ENCODE measurements around the gene NFASC. TPM values are rescaled to one million over a fixed set of nuclear protein-coding genes. Genes with fewer than 3 reads are reported as not detected.

The NFASC gene
- total RNA-seq, 1 experiment from 2014 or later, result 0.03 TPM

GRCh38 chr1:205016584-205016983 lies 145.9 kb downstream of the NFASC start:
- H3K27me3 ChIP-seq (replicated peaks), result peaks cover 61% of the 10 kb centered on the region

GRCh38 chr1:205017001-205017400 lies 146.3 kb downstream of the NFASC start:
- H3K9me3 ChIP-seq (replicated peaks), result no peaks in the 10 kb centered on the region
- DNase-seq (ENCODE audit: low read depth in 1 of 2, low spot score in 2 of 2), result no peak
- H3K4me1 ChIP-seq (replicated peaks), result no peaks in the 10 kb centered on the region
- no peak overlapping the region for H3K4me3 ChIP-seq
- H3K27me3 ChIP-seq (replicated peaks), result peaks cover 60% of the 10 kb centered on the region
- H3K27ac ChIP-seq, result no peak overlapping the region
- no peaks in the 10 kb centered on the region for H3K36me3 ChIP-seq

More at GRCh38 chr1:205016584-205016983, 145.9 kb downstream of the NFASC start:
- no peak for DNase-seq (ENCODE audit: low read depth in 1 of 2, low spot score in 2 of 2)
- no peaks in the 10 kb centered on the region for H3K9me3 ChIP-seq (replicated peaks)
- no peaks in the 10 kb centered on the region for H3K4me1 ChIP-seq (replicated peaks)
- no peaks in the 10 kb centered on the region for H3K36me3 ChIP-seq
- H3K4me3 ChIP-seq, result no peak overlapping the region
- no peak overlapping the region for H3K27ac ChIP-seq

DNA sequence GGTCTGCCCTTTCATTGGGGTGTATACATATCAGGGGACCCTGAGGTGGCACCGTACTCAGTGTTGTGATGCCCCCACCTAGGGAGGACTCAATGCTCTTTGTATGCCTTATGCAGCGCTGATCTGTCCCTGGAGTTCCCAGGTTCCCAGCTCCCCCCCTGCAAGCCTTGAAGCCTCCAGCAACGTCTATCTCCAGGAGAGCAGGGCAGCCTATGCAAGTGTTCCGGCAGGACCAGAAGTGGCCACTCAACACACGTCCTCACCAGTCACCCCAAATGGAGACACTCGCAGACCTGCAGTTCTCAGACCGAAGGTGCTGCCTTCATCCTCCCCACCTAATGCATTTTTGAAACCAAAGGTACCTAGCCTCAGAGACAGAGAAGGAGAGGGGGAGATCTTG lies 147.1 kb downstream of the NFASC start:
- Histone ChIP-seq H3K36me3 (no peaks in the 10 kb centered on the region), H3K4me1 (replicated peaks) (no peaks in the 10 kb centered on the region), H3K27me3 (replicated peaks) (peaks cover 64% of the 10 kb centered on the region), H3K27ac (no peak overlapping the region), H3K4me3 (no peak overlapping the region), H3K9me3 (replicated peaks) (no peaks in the 10 kb centered on the region)
- no peak for DNase-seq (ENCODE audit: low read depth in 1 of 2, low spot score in 2 of 2)

DNA sequence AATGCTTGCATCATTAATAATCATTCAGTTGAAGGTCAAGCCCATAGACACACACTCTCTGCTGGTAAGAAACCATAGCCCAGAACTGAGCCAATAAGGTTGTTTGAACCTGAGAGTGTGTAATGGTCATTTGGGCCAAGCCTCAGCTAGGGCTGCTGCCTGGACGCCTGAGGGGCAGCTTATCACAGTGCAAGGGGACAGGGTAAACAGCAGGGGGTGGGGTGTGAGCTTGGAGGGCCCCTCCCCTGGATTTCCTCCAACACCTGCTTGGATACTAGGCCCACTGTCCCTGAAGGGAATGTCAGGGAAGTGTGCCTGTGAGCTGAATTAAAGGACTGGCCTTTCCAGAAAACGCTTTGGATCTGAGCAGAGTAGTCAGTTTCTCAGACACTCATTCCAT lies 147.7 kb downstream of the NFASC start:
- no peak for DNase-seq (ENCODE audit: low read depth in 1 of 2, low spot score in 2 of 2)
- no peak overlapping the region for H3K27ac ChIP-seq
- no peaks in the 10 kb centered on the region for H3K9me3 ChIP-seq (replicated peaks)
- H3K4me3 ChIP-seq, result no peak overlapping the region
- no peaks in the 10 kb centered on the region for H3K36me3 ChIP-seq
- H3K27me3 ChIP-seq (replicated peaks), result peaks cover 60% of the 10 kb centered on the region
- H3K4me1 ChIP-seq (replicated peaks), result no peaks in the 10 kb centered on the region

DNA sequence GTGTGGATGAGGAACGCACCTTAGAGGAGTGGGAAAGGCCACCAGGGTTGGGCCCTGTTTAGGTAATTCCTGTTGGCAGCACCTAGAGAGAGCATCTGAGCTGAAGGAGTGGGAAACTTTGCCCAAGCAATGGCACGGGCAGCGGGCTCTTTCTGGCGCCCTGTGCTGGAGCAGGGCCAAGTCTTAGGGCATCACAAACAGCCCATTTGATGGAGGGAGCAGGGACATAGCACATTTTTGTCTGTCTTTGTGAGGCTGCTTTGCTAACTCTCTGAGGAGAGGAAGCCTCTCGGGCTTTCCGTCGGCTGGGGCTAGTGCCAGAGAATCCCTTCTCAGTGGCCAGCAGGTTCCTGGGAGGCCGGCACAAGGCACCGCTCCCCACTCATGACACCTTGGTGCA lies 149.8 kb downstream of the NFASC start:
- Histone ChIP-seq H3K4me1 (replicated peaks) (no peaks in the 10 kb centered on the region), H3K27ac (no peak overlapping the region), H3K4me3 (no peak overlapping the region), H3K36me3 (no peaks in the 10 kb centered on the region), H3K9me3 (replicated peaks) (no peaks in the 10 kb centered on the region), H3K27me3 (replicated peaks) (peaks cover 54% of the 10 kb centered on the region)
- DNase-seq (ENCODE audit: low read depth in 1 of 2, low spot score in 2 of 2), result no peak

- H3K4me1 ChIP-seq (replicated peaks), result no peaks in the 10 kb centered on the region
- no peaks in the 10 kb centered on the region for H3K9me3 ChIP-seq (replicated peaks)
- H3K36me3 ChIP-seq, result no peaks in the 10 kb centered on the region
- H3K4me3 ChIP-seq, result no peak overlapping the region
- H3K27me3 ChIP-seq (replicated peaks), result peaks cover 52% of the 10 kb centered on the region
- DNase-seq (ENCODE audit: low read depth in 1 of 2, low spot score in 2 of 2), result no peak
- H3K27ac ChIP-seq, result no peak overlapping the region
These were observed 154.0 kb downstream of the NFASC start for GRCh38 chr1:205024679-205025078.

- H3K9me3 ChIP-seq (replicated peaks), result no peaks in the 10 kb centered on the region
- peaks cover 51% of the 10 kb centered on the region for H3K27me3 ChIP-seq (replicated peaks)
- no peaks in the 10 kb centered on the region for H3K36me3 ChIP-seq
- DNase-seq (ENCODE audit: low read depth in 1 of 2, low spot score in 2 of 2), result no peak
- no peaks in the 10 kb centered on the region for H3K4me1 ChIP-seq (replicated peaks)
- H3K27ac ChIP-seq, result no peak overlapping the region
- H3K4me3 ChIP-seq, result no peak overlapping the region
These were observed 154.6 kb downstream of the NFASC start for GRCh38 chr1:205025239-205025638.

- H3K27ac ChIP-seq, result no peak overlapping the region
- H3K9me3 ChIP-seq (replicated peaks), result no peaks in the 10 kb centered on the region
- no peak overlapping the region for H3K4me3 ChIP-seq
- H3K4me1 ChIP-seq (replicated peaks), result no peaks in the 10 kb centered on the region
- DNase-seq (ENCODE audit: low read depth in 1 of 2, low spot score in 2 of 2), result no peak
- H3K27me3 ChIP-seq (replicated peaks), result peaks cover 52% of the 10 kb centered on the region
- H3K36me3 ChIP-seq, result no peaks in the 10 kb centered on the region
These were observed 155.5 kb downstream of the NFASC start for GRCh38 chr1:205026181-205026580.

DNA sequence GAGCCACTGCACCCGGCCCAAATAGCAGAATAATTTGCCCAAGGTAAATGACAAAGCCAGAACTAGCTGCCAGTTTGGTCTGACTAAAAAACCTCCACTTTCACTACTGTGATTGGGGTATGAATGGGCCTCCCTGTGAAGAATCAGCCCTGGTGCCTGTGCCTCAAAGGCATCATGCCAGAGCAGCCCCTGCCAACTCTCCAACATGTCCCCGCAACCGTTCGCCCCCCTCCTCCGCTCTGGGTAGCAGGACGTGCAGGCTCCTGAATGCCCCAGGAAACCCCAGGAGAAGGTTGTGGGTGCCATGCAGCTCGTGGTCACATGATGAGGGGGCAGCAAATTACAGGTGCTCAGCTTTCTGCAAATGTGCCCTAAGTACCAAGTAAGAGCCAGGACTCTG lies 157.7 kb downstream of the NFASC start:
- Histone ChIP-seq H3K4me3 (no peak overlapping the region), H3K36me3 (no peaks in the 10 kb centered on the region), H3K4me1 (replicated peaks) (no peaks in the 10 kb centered on the region), H3K27me3 (replicated peaks) (peaks cover 45% of the 10 kb centered on the region), H3K9me3 (replicated peaks) (no peaks in the 10 kb centered on the region), H3K27ac (no peak overlapping the region)
- no peak for DNase-seq (ENCODE audit: low read depth in 1 of 2, low spot score in 2 of 2)

DNA sequence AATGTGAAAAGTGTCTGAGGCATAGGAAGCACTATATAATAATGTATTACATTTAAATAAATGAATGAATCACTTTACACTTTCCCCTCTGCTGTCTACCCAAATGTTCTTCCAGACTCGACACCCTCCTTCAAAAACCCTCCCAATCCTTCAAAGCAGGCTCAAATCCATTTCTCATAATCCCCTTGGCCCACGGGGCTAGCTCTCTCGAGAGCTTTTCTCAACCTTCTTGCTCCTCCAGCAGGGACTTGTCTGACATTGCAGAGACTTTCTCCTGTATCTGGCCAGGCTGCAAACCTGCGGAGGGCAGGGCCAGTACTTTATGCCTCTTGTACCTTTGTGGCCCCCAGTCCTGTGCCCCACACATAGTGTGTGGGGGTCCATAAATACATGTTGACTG lies 158.3 kb downstream of the NFASC start:
- Histone ChIP-seq H3K36me3 (no peaks in the 10 kb centered on the region), H3K27ac (no peak overlapping the region), H3K4me3 (no peak overlapping the region), H3K4me1 (replicated peaks) (no peaks in the 10 kb centered on the region), H3K27me3 (replicated peaks) (peaks cover 48% of the 10 kb centered on the region), H3K9me3 (replicated peaks) (no peaks in the 10 kb centered on the region)
- no peak for DNase-seq (ENCODE audit: low read depth in 1 of 2, low spot score in 2 of 2)

DNA sequence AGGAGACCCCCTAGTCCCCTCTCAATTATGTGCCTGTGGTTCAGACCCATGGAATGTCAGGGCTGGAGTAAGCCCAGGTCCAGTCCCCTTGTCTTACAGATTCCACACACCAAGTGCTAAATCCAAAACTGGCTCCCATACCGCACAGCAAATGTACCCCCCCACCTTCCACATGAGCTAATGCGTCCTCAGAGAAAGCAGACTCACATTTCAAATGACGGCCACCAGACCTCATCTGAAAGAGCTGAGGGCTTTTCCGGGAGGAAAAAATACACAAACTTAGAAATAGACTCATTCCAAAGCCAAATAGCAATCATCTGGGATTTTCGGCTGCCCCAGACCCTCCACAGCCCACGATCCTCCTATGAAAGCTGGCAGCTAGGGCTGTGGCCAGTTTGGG lies 159.6 kb downstream of the NFASC start:
- no peak for DNase-seq (ENCODE audit: low read depth in 1 of 2, low spot score in 2 of 2)
- Histone ChIP-seq H3K9me3 (replicated peaks) (no peaks in the 10 kb centered on the region), H3K27ac (no peak overlapping the region), H3K4me1 (replicated peaks) (no peaks in the 10 kb centered on the region), H3K36me3 (no peaks in the 10 kb centered on the region), H3K4me3 (no peak overlapping the region), H3K27me3 (replicated peaks) (peaks cover 41% of the 10 kb centered on the region)

DNA sequence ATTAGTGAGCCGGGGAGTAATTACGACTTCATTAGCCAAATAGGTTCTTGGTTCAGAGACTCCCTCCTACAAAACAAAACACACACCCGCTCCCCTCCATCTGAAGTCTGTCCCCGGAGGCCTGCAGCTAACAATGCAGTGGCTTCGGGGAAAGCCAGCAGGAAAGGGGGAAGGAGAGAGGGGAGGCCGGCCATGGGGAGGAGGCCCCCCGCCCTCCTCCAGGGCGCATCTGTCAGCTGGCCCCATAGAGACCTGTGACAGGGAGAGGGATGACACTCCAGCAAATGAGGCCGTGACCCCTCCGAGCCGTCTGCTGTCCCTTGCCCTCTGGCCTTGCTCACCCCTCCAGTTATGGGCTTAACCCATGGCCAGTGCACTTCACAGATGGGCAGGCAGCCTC lies 160.2 kb downstream of the NFASC start:
- no peaks in the 10 kb centered on the region for H3K4me1 ChIP-seq (replicated peaks)
- H3K36me3 ChIP-seq, result no peaks in the 10 kb centered on the region
- H3K27me3 ChIP-seq (replicated peaks), result peaks cover 41% of the 10 kb centered on the region
- no peaks in the 10 kb centered on the region for H3K9me3 ChIP-seq (replicated peaks)
- DNase-seq (ENCODE audit: low read depth in 1 of 2, low spot score in 2 of 2), result no peak
- H3K4me3 ChIP-seq, result no peak overlapping the region
- H3K27ac ChIP-seq, result no peak overlapping the region

DNA sequence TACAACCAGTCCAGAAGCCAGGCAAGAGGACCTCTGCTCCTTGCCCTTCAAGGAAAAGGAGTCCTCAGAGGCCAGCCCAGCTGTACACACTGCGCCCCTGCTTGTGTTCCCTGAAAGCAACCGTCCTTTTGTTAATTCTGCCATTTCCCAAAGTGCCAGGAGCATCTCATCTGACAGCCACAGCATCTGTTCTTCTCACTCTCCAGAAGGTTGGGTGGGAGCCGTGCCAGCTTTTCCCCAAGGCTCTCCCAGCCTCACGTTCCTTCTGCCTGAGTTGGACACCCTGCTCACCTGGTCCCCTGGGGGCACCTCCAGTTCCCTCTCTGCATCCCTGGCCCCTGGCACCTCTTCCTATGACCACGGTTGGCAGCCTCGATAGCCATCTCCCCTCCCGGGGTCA lies 161.8 kb downstream of the NFASC start:
- no peaks in the 10 kb centered on the region for H3K36me3 ChIP-seq
- no peak overlapping the region for H3K4me3 ChIP-seq
- H3K27me3 ChIP-seq (replicated peaks), result peaks cover 41% of the 10 kb centered on the region
- no peak overlapping the region for H3K27ac ChIP-seq
- no peak for DNase-seq (ENCODE audit: low read depth in 1 of 2, low spot score in 2 of 2)
- no peaks in the 10 kb centered on the region for H3K4me1 ChIP-seq (replicated peaks)
- H3K9me3 ChIP-seq (replicated peaks), result no peaks in the 10 kb centered on the region

DNA sequence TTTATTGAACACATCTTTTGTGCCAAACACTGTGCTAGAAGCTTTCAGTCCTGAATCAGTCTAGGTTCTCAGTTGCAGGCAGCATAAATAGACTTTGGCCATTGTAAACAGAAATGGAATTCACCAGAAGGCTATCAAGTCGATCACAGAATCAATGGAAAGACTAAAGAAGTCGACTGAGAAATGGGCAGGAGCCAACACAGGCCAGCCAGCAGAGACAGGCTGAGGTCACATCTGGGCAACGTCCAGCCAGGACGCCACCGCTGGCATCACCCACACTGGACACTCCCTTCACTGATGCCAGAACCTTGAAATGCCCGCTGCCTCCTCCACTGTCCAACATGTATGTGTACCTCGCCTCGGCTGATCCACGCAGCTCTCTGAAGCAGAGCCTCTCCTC lies 166.9 kb downstream of the NFASC start:
- Histone ChIP-seq H3K27me3 (replicated peaks) (peaks cover 20% of the 10 kb centered on the region), H3K4me3 (no peak overlapping the region), H3K36me3 (no peaks in the 10 kb centered on the region), H3K4me1 (replicated peaks) (no peaks in the 10 kb centered on the region), H3K27ac (no peak overlapping the region), H3K9me3 (replicated peaks) (no peaks in the 10 kb centered on the region)
- no peak for DNase-seq (ENCODE audit: low read depth in 1 of 2, low spot score in 2 of 2)

- no peak for DNase-seq (ENCODE audit: low read depth in 1 of 2, low spot score in 2 of 2)
- H3K27ac ChIP-seq, result no peak overlapping the region
- no peaks in the 10 kb centered on the region for H3K9me3 ChIP-seq (replicated peaks)
- no peaks in the 10 kb centered on the region for H3K36me3 ChIP-seq
- peaks cover 17% of the 10 kb centered on the region for H3K27me3 ChIP-seq (replicated peaks)
- no peaks in the 10 kb centered on the region for H3K4me1 ChIP-seq (replicated peaks)
- H3K4me3 ChIP-seq, result no peak overlapping the region
These were observed 167.6 kb downstream of the NFASC start for GRCh38 chr1:205038132-205038786.
